Measurements from ENCODE around the gene FAM193B. TPM values are rescaled to one million over a fixed set of nuclear protein-coding genes. Genes with fewer than 3 reads are reported as not detected.
A peak's percentile ranks its signal among the peaks of the same experiment; 100 is the strongest.

Gene FAM193B
- total and polyA plus RNA-seq, 2 of the 13 experiments (the other 11 are each of a cell fraction or from before 2014, with no cell fraction given), result 21.2 to 40.9 TPM

DNA sequence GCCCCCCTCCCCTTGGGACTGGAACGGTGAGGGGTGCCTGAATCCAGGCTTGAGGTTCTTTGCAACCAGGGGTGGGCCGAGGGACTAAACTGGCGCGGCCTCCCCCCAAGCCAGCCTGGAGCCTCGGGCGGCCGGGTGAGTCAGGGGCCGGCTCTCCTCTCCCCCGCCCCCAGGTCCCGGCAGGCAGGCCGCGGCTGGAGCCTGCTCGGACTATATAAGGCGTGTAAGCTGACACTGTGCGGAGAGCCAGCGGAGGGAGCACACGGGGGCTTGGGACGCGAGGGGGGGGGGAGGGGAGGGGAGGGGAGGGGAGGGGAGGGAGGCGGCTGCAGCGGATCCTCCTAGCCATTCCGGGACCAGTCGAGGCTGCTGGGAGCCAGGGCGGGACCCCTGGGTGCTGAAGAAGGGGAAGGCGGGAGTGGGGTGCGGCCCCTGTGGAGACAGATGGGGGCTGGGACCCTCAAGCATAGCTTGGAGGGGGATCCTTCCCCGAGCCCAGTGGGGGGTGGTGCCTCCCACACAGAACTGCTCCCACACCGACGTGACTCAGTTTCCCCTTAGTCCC, 57.6 kb downstream of the FAM193B start (continued):
- no peak for TF ChIP-seq AHR (CRISPR knock-in tag; IDR thresholded peaks at IDR 0.05)
- TF ChIP-seq, protein P1, sequence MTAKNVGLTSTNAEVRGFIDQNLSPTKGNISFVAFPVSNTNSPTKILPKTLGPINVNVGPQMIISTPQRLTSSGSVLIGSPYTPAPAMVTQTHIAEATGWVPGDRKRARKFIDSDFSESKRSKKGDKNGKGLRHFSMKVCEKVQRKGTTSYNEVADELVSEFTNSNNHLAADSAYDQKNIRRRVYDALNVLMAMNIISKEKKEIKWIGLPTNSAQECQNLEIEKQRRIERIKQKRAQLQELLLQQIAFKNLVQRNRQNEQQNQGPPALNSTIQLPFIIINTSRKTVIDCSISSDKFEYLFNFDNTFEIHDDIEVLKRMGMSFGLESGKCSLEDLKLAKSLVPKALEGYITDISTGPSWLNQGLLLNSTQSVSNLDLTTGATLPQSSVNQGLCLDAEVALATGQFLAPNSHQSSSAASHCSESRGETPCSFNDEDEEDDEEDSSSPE (CRISPR knock-in tag; IDR thresholded peaks at IDR 0.05), result peak; percentile 10; the same call in 1 of the 2 replicates
- no peak for TF ChIP-seq REST (IDR thresholded peaks at IDR 0.05; ENCODE audit: borderline replicate concordance in 1 of 2, low read depth in 1 of 2, low read length in 2 of 2)
- TF ChIP-seq, protein P2, sequence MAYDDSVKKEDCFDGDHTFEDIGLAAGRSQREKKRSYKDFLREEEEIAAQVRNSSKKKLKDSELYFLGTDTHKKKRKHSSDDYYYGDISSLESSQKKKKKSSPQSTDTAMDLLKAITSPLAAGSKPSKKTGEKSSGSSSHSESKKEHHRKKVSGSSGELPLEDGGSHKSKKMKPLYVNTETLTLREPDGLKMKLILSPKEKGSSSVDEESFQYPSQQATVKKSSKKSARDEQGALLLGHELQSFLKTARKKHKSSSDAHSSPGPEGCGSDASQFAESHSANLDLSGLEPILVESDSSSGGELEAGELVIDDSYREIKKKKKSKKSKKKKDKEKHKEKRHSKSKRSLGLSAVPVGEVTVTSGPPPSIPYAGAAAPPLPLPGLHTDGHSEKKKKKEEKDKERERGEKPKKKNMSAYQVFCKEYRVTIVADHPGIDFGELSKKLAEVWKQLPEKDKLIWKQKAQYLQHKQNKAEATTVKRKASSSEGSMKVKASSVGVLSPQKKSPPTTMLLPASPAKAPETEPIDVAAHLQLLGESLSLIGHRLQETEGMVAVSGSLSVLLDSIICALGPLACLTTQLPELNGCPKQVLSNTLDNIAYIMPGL (CRISPR knock-in tag; IDR thresholded peaks at IDR 0.05; ENCODE audit: borderline replicate concordance in 1 of 2, low read depth in 1 of 2), result 0 out of 4 replicates have a peak, but pooled peaks of 1 of the 2 experiments have one; percentile 5
- TF ChIP-seq GATAD1 (CRISPR knock-in tag; IDR thresholded peaks at IDR 0.05), result no peak
- no peak for TF ChIP-seq ZNF766 (CRISPR knock-in tag; IDR thresholded peaks at IDR 0.05; ENCODE audit: borderline replicate concordance)
- peak; percentile 72; the same call in 1 of the 2 replicates for TF ChIP-seq ZBTB38 (CRISPR knock-in tag; IDR thresholded peaks at IDR 0.05)
- TF ChIP-seq HDAC2 (CRISPR knock-in tag; IDR thresholded peaks at IDR 0.05), result no peak; the same call in 1 of the 2 replicates
- TF ChIP-seq RFXAP (CRISPR knock-in tag; IDR thresholded peaks at IDR 0.05; ENCODE audit: borderline replicate concordance), result 0 out of 2 replicates have a peak, but pooled peaks have one; percentile 30
- 0 out of 2 replicates have a peak, but pooled peaks have one; percentile 33 for TF ChIP-seq ZBTB7A (CRISPR knock-in tag; IDR thresholded peaks at IDR 0.05)
- no peak for TF ChIP-seq HMG20B (CRISPR knock-in tag; conservative IDR thresholded peaks at IDR 0.05)
- TF ChIP-seq MXI1 (IDR thresholded peaks at IDR 0.05; ENCODE audit: borderline replicate concordance, low read depth, low read length), result no peak
- TF ChIP-seq THYN1 (CRISPR knock-in tag; IDR thresholded peaks at IDR 0.05; ENCODE audit: borderline replicate concordance, low read depth), result no peak
- TF ChIP-seq ATF4 (CRISPR knock-in tag; IDR thresholded peaks at IDR 0.05), result peak in 1 of 2 experiments; percentile 20; a peak in 1 of 4 replicates
- peak; percentile 49; the same call in 1 of the 2 replicates for TF ChIP-seq SIX1 (CRISPR knock-in tag; IDR thresholded peaks at IDR 0.05; ENCODE audit: borderline replicate concordance)
- TF ChIP-seq, protein P3, sequence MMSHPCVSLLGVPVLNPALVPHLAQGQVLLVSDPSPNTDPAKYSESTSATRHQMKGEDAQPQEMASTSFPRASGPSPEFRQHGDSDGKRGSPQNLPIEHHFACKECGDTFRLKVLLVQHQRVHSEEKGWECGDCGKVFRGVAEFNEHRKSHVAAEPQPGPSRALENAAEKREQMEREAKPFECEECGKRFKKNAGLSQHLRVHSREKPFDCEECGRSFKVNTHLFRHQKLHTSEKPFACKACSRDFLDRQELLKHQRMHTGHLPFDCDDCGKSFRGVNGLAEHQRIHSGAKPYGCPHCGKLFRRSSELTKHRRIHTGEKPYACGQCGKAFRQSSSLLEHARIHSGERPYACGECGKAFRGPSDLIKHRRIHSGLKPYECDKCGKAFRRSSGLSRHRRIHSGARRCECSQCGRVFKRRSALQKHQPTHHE (CRISPR knock-in tag; IDR thresholded peaks at IDR 0.05; ENCODE audit: borderline replicate concordance), result 0 out of 2 replicates have a peak, but pooled peaks have one; percentile 2
- TF ChIP-seq ZNF263 (CRISPR knock-in tag; IDR thresholded peaks at IDR 0.05), result no peak
- TF ChIP-seq U2AF1 (optimal IDR thresholded peaks at IDR 0.05; ENCODE audit: low read depth, low read length), result no peak
- TF ChIP-seq HNRNPK (IDR thresholded peaks at IDR 0.05; ENCODE audit: low read depth, low read length, poor library complexity, severe bottlenecking), result peak; percentile 62
- TF ChIP-seq ZNF883 (CRISPR knock-in tag; IDR thresholded peaks at IDR 0.05; ENCODE audit: not compliant biosample characterization), result peak; percentile 31
